Pancreas (tissue), 10 donors: Measurements from ENCODE around the gene TRAPPC3L. TPM values are rescaled to one million over a fixed set of nuclear protein-coding genes. Genes with fewer than 3 reads are reported as not detected.
A peak's percentile ranks its signal among the peaks of the same experiment; 100 is the strongest.

Source experiments
- ATAC-seq, 4 donors: fragments of 200-7000 bp; cut with Tn5 transposase; one replicate each; pipeline versions ENCODE4 v1.8.0 to v1.9.1; 2020; ENCODE audit warnings: mild to moderate bottlenecking in 4 of 4, moderate library complexity in 4 of 4
- DNase-seq, 6 donors: peaks; one replicate each; pipeline ENCODE4 v3.0.0-alpha.2; 2020
- FAIRE-seq: peaks from 2 replicates; lab custom pipeline; 2012; peaks lifted over from hg19 to GRCh38; lab: Jason Lieb, UNC
- H3K27ac ChIP-seq, 4 donors: fragments of 200-600 bp; sonication (generic); 1 replicate in 3 of 4; 2 replicates in 1 of 4; pipeline versions ENCODE4 v1.5.0 to v1.8.0; 2020
- H3K27me3 ChIP-seq, 4 donors: fragments of 200-600 bp; one replicate each; pipeline ENCODE4 v1.8.0; 2021
- H3K36me3 ChIP-seq, 3 donors: fragments of 200-600 bp; sonication (generic) in 1 of 3; one replicate each; pipeline versions ENCODE4 v1.5.0 to v1.8.0; 2020 to 2021
- H3K4me1 ChIP-seq, 3 donors: fragments of 200-600 bp; one replicate each; pipeline ENCODE4 v1.8.0; 2021
- H3K4me3 ChIP-seq, 4 donors: fragments of 200-600 bp; sonication (generic) in 2 of 4; one replicate each; pipeline versions ENCODE4 v1.5.0 to v1.8.0; 2020 to 2021
- H3K9me3 ChIP-seq, 4 donors: fragments of 200-600 bp; one replicate each; pipeline ENCODE4 v1.8.0; 2021
- WGBS, 2 donors: extraction: QIAGEN DNeasy Blood & Tissue Kit; methylation state at CpG; one replicate each; pipeline ENCODE4 v1.1.7; 2013; 5-methylcytosine and 5-hydroxymethylcytosine counted together
- intact Hi-C, 3 donors: fragments of 100-400 bp; cut with DNase I; formaldehyde crosslinking; loops; one replicate each; pipeline versions ENCODE4 v1.11.1 to v1.14.2; 2022
- polyA plus RNA-seq, 2 donors: library from polyadenylated mRNA; stranded (reverse); fragments of 200-250 nt; gene quantifications; one replicate each; pipeline ENCODE4 v1.2.3, GENCODE V29; 2013
- total RNA-seq, 6 donors: library from RNA; stranded (reverse); fragmentation: NEBNext Ultra II Directional in 4 of 6; extraction: Animal tissue kit (Norgen Biotek cat#: 25700) in 4 of 6; gene quantifications; one replicate each; pipeline versions ENCODE4 v1.2.1 to v1.2.4, GENCODE V29; 2021 to 2023
- TF ChIP-seq, protein P1 (sequence below), 4 donors: fragments of 200-600 bp; sonication (generic) in 3 of 4; IDR thresholded peaks; one replicate each; pipeline versions ENCODE4 v1.5.0 to v1.8.0; 2021; ENCODE audit warnings: antibody characterized with exemption in 4 of 4
- donor health status: healthy with polysubstance abuse.
- donor health status: DM: no; HTN: no; CAD: no; lungs with moderate emphysema.
- donor health status: DM: no; HTN: no; CAD: no.
- donor health status: control.
- donor health status: control.
- donor health status: Bipolar disorder and iron deficiency.
- donor health status: DM: yes; HTN: yes; CAD: no.
- donor health status: DM: no; HTN: no; CAD: no.
- donor health status: DM: no; HTN: no; CAD: no.
- donor health status: DM: yes; HTN: yes; CAD: no.

Gene TRAPPC3L
- total RNA-seq (not detected), polyA plus RNA-seq (under 1 TPM in 1 of 2 donors, not detected in 1; 0.12 TPM)

DNA sequence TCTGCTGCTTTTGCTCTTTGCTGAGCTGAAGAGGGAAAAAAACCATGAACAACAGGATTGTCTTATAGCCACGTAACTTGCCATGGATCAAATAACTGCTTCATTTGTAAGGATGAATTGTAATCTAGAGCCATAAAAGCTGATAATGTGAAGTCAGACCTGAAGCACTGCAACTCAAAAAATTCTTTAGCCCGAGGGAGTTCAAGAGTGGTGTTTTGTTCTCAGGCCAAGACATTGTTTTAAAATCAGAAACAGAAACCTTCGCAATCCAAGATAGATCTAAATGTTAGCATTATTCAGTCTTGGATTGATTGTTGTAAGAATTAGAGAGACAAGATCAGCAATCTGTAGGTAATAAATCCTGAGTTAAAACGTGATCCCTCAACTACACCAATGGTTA, at the start of gene TRAPPC3L:
TSS of gene TRAPPC3L (minus strand) at position 34 of the 400 bp plus-strand sequence. CDS start 170 bp downstream, outside the sequence.
- no peak within 1 kb of the TSS for H3K4me3 ChIP-seq
- ATAC-seq (no peak), FAIRE-seq (no peak), DNase-seq (no peak)
- TF ChIP-seq, protein P1, sequence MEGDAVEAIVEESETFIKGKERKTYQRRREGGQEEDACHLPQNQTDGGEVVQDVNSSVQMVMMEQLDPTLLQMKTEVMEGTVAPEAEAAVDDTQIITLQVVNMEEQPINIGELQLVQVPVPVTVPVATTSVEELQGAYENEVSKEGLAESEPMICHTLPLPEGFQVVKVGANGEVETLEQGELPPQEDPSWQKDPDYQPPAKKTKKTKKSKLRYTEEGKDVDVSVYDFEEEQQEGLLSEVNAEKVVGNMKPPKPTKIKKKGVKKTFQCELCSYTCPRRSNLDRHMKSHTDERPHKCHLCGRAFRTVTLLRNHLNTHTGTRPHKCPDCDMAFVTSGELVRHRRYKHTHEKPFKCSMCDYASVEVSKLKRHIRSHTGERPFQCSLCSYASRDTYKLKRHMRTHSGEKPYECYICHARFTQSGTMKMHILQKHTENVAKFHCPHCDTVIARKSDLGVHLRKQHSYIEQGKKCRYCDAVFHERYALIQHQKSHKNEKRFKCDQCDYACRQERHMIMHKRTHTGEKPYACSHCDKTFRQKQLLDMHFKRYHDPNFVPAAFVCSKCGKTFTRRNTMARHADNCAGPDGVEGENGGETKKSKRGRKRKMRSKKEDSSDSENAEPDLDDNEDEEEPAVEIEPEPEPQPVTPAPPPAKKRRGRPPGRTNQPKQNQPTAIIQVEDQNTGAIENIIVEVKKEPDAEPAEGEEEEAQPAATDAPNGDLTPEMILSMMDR (IDR thresholded peaks at IDR 0.05) = no peak
- no peaks in the 10 kb centered on the region for H3K9me3 ChIP-seq
- H3K36me3 ChIP-seq = no peaks in the 10 kb centered on the region
- intact Hi-C loops = no loop called here
- no peak within 1 kb of the TSS for H3K27ac ChIP-seq
- 54 to 61% methylated on average over 4 of the region's 4 CpGs for WGBS, 2 donors
- no peaks in the 10 kb centered on the region for H3K4me1 ChIP-seq
- H3K27me3 ChIP-seq = peaks cover 0 to 8% (median 0%) of the 10 kb centered on the region in 4 donors

DNA sequence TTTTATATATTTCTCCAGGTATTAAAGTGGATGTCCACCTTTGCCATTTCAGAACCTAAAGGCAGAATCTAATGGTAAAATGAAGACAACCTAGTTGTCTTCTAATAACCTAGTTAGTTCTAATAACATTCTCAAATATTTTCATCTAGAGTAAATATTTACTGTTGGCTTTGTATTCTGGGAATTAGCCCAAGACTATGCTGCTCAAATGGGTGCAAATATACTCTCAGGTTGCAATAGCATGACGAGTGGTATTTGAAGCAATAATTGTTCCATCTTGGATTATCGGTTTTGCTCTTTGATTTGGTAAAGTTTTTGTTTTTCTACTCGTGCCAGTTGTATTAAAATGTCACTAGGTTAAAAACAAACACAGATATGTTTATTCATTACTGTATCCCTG, 49.8 kb upstream of the TRAPPC3L start:
- DNase-seq (no peak), ATAC-seq (peak; percentile 29 to 78 (median 68)), FAIRE-seq (no peak)
- H3K4me1 ChIP-seq = peaks cover 0 to 4% (median 0%) of the 10 kb centered on the region in 3 donors
- intact Hi-C loops = no loop called here
- WGBS, 2 donors = 38 to 43% methylated on average over 3 of the region's 3 CpGs
- TF ChIP-seq, protein P1 (IDR thresholded peaks at IDR 0.05) = no peak
- H3K27me3 ChIP-seq = no peaks in the 10 kb centered on the region
- H3K4me3 ChIP-seq = no peak overlapping the region
- no peaks in the 10 kb centered on the region for H3K9me3 ChIP-seq
- peaks cover 6 to 32% (median 12%) of the 10 kb centered on the region in 3 donors for H3K36me3 ChIP-seq
- H3K27ac ChIP-seq = no peak overlapping the region

DNA sequence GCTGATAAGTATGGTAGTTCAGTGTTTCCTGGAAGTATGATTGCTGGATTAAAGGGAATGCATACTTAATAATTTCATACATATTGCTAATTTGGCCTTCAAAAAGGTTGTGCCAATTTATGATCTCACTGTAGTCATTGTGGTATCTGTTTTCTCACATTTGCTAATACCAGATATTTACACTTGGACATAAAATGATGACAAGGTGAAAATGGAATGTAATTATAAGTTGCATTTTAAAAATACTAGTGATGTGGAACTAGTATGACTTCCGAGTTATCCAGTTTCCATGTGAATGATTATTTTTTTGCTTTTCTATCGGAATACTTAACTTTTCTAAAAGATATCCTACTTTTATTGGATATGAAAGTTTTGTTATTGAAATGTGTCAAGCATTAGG, 41.3 kb upstream of the TRAPPC3L start:
- FAIRE-seq = no peak
- Histone ChIP-seq H3K27ac (no peak overlapping the region), H3K27me3 (no peaks in the 10 kb centered on the region), H3K4me3 (no peak overlapping the region), H3K9me3 (no peaks in the 10 kb centered on the region), H3K4me1 (no peaks in the 10 kb centered on the region), H3K36me3 (peaks cover under 1 to 30% (median 6%) of the 10 kb centered on the region in 3 donors)
- no peak for ATAC-seq
- intact Hi-C loops = no loop called here
- no peak for DNase-seq
- TF ChIP-seq, protein P1 (IDR thresholded peaks at IDR 0.05) = no peak
- WGBS, 2 donors = 93 to 97% methylated on average over 2 of the region's 2 CpGs

DNA sequence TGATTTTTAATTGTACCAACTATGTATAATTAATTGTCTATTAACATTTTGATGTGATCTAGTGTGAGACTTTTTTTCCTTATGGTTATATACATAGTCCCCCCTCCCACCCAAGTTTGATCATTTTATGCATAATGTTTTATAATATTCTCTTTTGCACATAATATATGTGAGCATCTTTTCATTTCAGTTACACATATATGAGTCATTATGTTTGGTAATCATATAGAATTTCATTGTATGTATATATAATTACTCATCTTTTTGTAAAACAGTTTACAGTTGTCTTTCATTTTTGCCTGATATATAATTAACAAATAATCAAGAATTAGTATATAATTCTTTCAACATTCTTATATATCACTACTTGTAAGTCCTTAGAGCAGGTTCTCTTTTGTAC, 40.8 kb upstream of the TRAPPC3L start:
- Histone ChIP-seq H3K4me3 (no peak overlapping the region), H3K36me3 (peaks cover 0 to 25% (median 3%) of the 10 kb centered on the region in 3 donors), H3K27me3 (no peaks in the 10 kb centered on the region), H3K9me3 (no peaks in the 10 kb centered on the region), H3K27ac (no peak overlapping the region), H3K4me1 (no peaks in the 10 kb centered on the region)
- ATAC-seq = no peak
- TF ChIP-seq, protein P1 (IDR thresholded peaks at IDR 0.05) = no peak
- no peak for FAIRE-seq
- no peak for DNase-seq
- intact Hi-C loops = no loop called here

DNA sequence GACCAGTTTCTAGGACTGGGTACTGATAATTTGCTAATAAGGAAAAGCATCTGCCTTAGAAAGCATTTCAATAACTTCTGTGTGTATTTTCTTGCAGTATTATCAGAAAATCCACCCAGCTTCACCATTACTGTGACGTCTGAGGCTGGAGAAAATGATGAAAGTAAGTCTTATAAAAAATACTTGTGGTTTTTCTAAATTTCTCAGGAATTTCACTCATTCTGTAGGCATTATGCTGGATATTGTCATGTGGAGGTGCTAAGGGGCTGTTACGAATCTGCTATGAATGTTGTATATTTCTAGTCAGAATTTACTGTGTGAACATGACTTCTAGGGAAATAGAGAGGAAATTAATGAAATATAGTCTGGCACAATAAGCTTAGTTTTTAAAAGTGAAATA, 34.7 kb upstream of the TRAPPC3L start:
- peaks cover 0 to 5% (median 0%) of the 10 kb centered on the region in 3 donors for H3K4me1 ChIP-seq
- no peak for ATAC-seq
- WGBS, 2 donors = 74 to 84% methylated on average over 2 of the region's 2 CpGs
- H3K27me3 ChIP-seq = no peaks in the 10 kb centered on the region
- H3K36me3 ChIP-seq = peaks cover 0 to 13% (median 0%) of the 10 kb centered on the region in 3 donors
- H3K9me3 ChIP-seq = no peaks in the 10 kb centered on the region
- intact Hi-C loops = no loop called here
- no peak for FAIRE-seq
- H3K4me3 ChIP-seq = no peak overlapping the region
- TF ChIP-seq, protein P1 (IDR thresholded peaks at IDR 0.05) = no peak
- no peak for DNase-seq
- no peak overlapping the region for H3K27ac ChIP-seq
